Ectodermal cell (in vitro differentiated cells): ENCODE results near the gene TLR3.
"Not testable (repeated sequence)": the region's sequence is repeated elsewhere in the genome, so short reads cannot be mapped to it uniquely, and the experiment has no call there.

Experiments used
- H3K27ac ChIP-seq: 2 replicates; pipeline ENCODE4 v1.7.0; 2013; ENCODE audit warnings: mild to moderate bottlenecking, low read depth, low read length; ENCODE audit not compliant: insufficient read depth, poor library complexity, severe bottlenecking
- H3K27me3 ChIP-seq: 2 replicates; pipeline ENCODE4 v1.7.0; 2013; ENCODE audit warnings: mild to moderate bottlenecking, low read length; ENCODE audit not compliant: insufficient read depth, control insufficient read depth, poor library complexity, severe bottlenecking
- H3K36me3 ChIP-seq: one replicate; pipeline ENCODE4 v1.7.0; 2013; ENCODE audit warnings: low read length; ENCODE audit not compliant: control insufficient read depth, insufficient read depth
- H3K4me1 ChIP-seq: one replicate; pipeline ENCODE4 v1.7.0; 2013; ENCODE audit warnings: low read length; ENCODE audit not compliant: control insufficient read depth, insufficient read depth
- H3K4me3 ChIP-seq: 2 replicates; pipeline ENCODE4 v1.7.0; 2013; ENCODE audit warnings: low read depth, low read length, control low read depth; ENCODE audit not compliant: insufficient read depth
- H3K9me3 ChIP-seq: 2 replicates; pipeline ENCODE4 v1.7.0; 2013; ENCODE audit warnings: mild to moderate bottlenecking, low read length, moderate library complexity; ENCODE audit not compliant: control insufficient read depth
- WGBS, 2 experiments: methylation state at CpG; one replicate each; pipeline ENCODE4 v1.1.7; 2013; ENCODE audit warnings: missing lambda C conversion rate in 2 of 2; 5-methylcytosine and 5-hydroxymethylcytosine counted together

TLR3 gene

GRCh38 chr4:186047501-186047900, 21.5 kb upstream of the TLR3 start:
- H3K9me3 ChIP-seq, H3K4me3 ChIP-seq: not testable (repeated sequence)
- WGBS, 2 experiments: 72 to 75% methylated on average over 5 of the region's 5 CpGs

GRCh38 chr4:186050135-186050534, 18.8 kb upstream of the TLR3 start:
- 94 to 96% methylated on average over 8 of the region's 8 CpGs for WGBS, 2 experiments

More at GRCh38 chr4:186047501-186047900, 21.5 kb upstream of the TLR3 start:
- H3K36me3 ChIP-seq, H3K27ac ChIP-seq, H3K4me1 ChIP-seq, H3K27me3 ChIP-seq: not testable (repeated sequence)

GRCh38 chr4:186051096-186051495, 17.9 kb upstream of the TLR3 start:
- no peak overlapping the region for H3K4me3 ChIP-seq
- H3K4me1 ChIP-seq: no peaks in the 10 kb centered on the region
- no peak overlapping the region for H3K27ac ChIP-seq
- H3K36me3 ChIP-seq: no peaks in the 10 kb centered on the region
- H3K27me3 ChIP-seq: no peaks in the 10 kb centered on the region
- no peaks in the 10 kb centered on the region for H3K9me3 ChIP-seq
- WGBS, 2 experiments: 89 to 92% methylated on average over 11 of the region's 11 CpGs

More at GRCh38 chr4:186050135-186050534, 18.8 kb upstream of the TLR3 start:
- not testable (repeated sequence) for H3K27me3 ChIP-seq, H3K27ac ChIP-seq, H3K9me3 ChIP-seq, H3K36me3 ChIP-seq, H3K4me3 ChIP-seq, H3K4me1 ChIP-seq

GRCh38 chr4:186058253-186058979, 10.5 kb upstream of the TLR3 start:
- 95 to 96% methylated on average over 6 of the region's 6 CpGs for WGBS, 2 experiments

DNA sequence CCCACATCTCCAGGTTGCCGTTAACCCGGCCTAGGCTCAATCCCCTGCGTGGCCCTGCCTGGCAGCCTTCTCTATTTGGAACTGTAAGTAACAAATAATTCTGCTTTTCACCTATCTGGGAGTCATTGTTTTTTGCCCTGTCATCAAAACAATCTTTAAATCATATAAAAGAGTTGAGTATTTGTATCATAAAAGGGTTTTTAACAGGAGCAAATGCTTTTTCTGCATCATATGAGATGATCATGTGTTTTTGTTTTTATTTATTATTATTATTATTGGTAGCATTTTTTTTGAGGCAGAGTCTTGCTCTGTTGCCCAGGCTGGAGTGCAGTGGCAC, 10.0 kb upstream of the TLR3 start:
- no peaks in the 10 kb centered on the region for H3K36me3 ChIP-seq
- WGBS, 2 experiments: 93 to 95% methylated on average over 3 of the region's 3 CpGs
- H3K27ac ChIP-seq: no peak overlapping the region
- no peaks in the 10 kb centered on the region for H3K9me3 ChIP-seq
- H3K27me3 ChIP-seq: no peaks in the 10 kb centered on the region
- H3K4me3 ChIP-seq: no peak overlapping the region
- no peaks in the 10 kb centered on the region for H3K4me1 ChIP-seq

More at GRCh38 chr4:186058253-186058979, 10.5 kb upstream of the TLR3 start:
- Histone ChIP-seq H3K9me3 (no peaks in the 10 kb centered on the region), H3K27ac (no peak overlapping the region), H3K4me1 (no peaks in the 10 kb centered on the region), H3K36me3 (no peaks in the 10 kb centered on the region), H3K4me3 (no peak overlapping the region), H3K27me3 (no peaks in the 10 kb centered on the region)

DNA sequence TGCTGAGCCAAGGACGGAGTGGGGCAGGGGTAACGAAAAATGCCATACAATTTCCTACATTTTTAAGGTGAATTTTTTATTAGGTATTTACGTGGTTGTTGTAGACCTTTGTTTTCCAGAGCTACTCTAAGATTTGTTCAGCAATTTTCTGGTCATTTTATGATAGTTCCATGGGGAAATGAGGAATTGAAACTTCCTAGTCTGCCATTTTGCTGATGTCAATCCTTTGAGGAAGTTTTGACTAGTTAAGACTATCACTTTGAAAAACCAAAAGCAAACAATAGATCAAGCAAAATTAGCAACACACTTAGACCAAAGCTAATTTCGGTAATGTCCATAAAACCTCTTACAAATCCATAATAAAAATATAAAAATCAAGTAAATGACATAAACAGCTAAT, 7.0 kb upstream of the TLR3 start:
- WGBS, 2 experiments: 75 to 95% methylated on average over 1 to 3 of the region's 4 CpGs
- no peaks in the 10 kb centered on the region for H3K4me1 ChIP-seq
- H3K9me3 ChIP-seq: no peaks in the 10 kb centered on the region
- H3K4me3 ChIP-seq: no peak overlapping the region
- no peak overlapping the region for H3K27ac ChIP-seq
- H3K36me3 ChIP-seq: no peaks in the 10 kb centered on the region
- no peaks in the 10 kb centered on the region for H3K27me3 ChIP-seq

DNA sequence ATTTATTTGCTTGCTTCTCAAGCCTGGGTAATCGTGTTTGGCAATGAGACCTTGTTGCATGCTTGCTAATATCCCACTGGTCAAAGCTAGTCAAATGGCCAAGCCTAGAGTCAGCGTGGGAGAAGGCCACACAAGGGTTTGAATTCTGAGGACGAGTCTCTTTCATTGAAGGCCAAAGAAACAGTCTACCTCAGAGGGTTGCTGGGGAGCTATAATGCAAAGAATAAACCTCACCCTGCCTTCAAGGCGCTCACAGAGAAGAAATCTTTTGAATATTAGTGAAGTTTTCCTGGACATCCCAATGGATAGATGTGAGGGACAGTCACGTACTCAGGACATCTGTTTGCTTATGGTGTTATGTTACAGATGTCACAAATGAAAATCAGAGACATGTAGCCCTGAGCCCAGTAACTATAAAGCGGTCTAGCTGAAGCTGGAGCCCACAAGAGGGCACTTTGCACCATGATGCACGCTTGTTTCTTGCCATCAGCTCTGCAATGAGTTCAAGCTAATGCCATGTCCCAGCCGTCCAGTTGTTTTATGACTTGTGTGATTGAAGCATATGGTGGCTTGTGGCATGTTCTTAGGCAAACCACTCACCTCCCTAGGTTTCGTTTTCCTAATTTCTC, 1.1 kb upstream of the TLR3 start:
- Histone ChIP-seq H3K36me3 (no peaks in the 10 kb centered on the region), H3K9me3 (no peaks in the 10 kb centered on the region), H3K27me3 (no peaks in the 10 kb centered on the region), H3K4me3 (no peak overlapping the region), H3K4me1 (peaks cover 13% of the 10 kb centered on the region), H3K27ac (no peak overlapping the region)
- 70 to 76% methylated on average over 8 of the region's 9 CpGs for WGBS, 2 experiments

GRCh38 chr4:186069729-186070128, 773 bp downstream of the TLR3 start:
- no peaks in the 10 kb centered on the region for H3K9me3 ChIP-seq
- 94 to 97% methylated on average over 4 of the region's 4 CpGs for WGBS, 2 experiments
- no peak overlapping the region for H3K4me3 ChIP-seq
- no peaks in the 10 kb centered on the region for H3K36me3 ChIP-seq
- no peak overlapping the region for H3K27ac ChIP-seq
- no peaks in the 10 kb centered on the region for H3K27me3 ChIP-seq
- H3K4me1 ChIP-seq: peaks cover 13% of the 10 kb centered on the region

DNA sequence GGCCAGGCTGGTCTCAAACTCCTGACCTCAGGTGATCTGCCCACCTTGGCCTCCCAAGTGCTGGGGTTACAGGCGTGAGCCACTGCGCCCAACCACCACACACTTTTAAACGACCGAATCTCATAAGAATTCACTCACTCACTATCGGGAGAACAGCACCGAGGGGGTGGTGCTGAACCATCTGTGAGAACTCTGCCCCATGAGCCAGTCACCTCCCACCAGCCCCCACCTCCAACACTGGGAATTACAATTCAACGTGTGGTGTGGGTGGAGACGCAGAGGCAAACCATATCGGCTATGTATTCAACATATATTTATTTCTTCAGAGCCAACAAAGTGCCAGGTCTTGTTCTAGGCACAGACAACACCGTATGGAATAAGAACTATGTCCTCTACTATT, 3.6 kb downstream of the TLR3 start:
- Histone ChIP-seq H3K36me3 (no peaks in the 10 kb centered on the region), H3K27me3 (no peaks in the 10 kb centered on the region), H3K4me1 (peaks cover 13% of the 10 kb centered on the region), H3K27ac (no peak overlapping the region), H3K4me3 (no peak overlapping the region), H3K9me3 (no peaks in the 10 kb centered on the region)
- WGBS, 2 experiments: 92 to 94% methylated on average over 9 to 10 of the region's 10 CpGs

GRCh38 chr4:186074189-186074588, 5.2 kb downstream of the TLR3 start:
- no peaks in the 10 kb centered on the region for H3K36me3 ChIP-seq
- H3K9me3 ChIP-seq: no peaks in the 10 kb centered on the region
- no peak overlapping the region for H3K4me3 ChIP-seq
- WGBS, 2 experiments: 89% methylated on average over 6 to 7 of the region's 7 CpGs
- H3K27me3 ChIP-seq: no peaks in the 10 kb centered on the region
- peaks cover 6% of the 10 kb centered on the region for H3K4me1 ChIP-seq
- no peak overlapping the region for H3K27ac ChIP-seq
